Astrocyte of the spinal cord (primary cell): ENCODE data around the gene OSBPL10.
A peak's percentile ranks its signal among the peaks of the same experiment; 100 is the strongest.
"Not testable (repeated sequence)": the region's sequence is repeated elsewhere in the genome, so short reads cannot be mapped to it uniquely, and the experiment has no call there.

ENCODE experiments used
- DNase-seq: peaks from one replicate; pipeline ENCODE4 v3.0.0; 2011; ENCODE audit warnings: low read depth, low spot score
- H3K4me3 ChIP-seq: 2 replicates; pipeline ENCODE4 v1.5.1; 2011; ENCODE audit warnings: low read depth, mild to moderate bottlenecking, low read length, moderate library complexity
- CTCF ChIP-seq: IDR thresholded peaks from 2 replicates; pipeline ENCODE4 v1.5.1; 2012; ENCODE audit warnings: low read depth, mild to moderate bottlenecking, low read length, inconsistent platforms
- in situ Hi-C: cut with HindIII; loops from 2 replicates; pipeline ENCODE4 v1.10.0; 2017; ENCODE audit warnings: low sequenced_read_pairs

OSBPL10 gene

GRCh38 chr3:31695280-31696008 is 285.6 kb downstream of the OSBPL10 start:
- TF ChIP-seq CTCF = peak; percentile 25
- in situ Hi-C loops = no loop called here
- no peak overlapping the region for H3K4me3 ChIP-seq
- DNase-seq = no peak

- no peak overlapping the region for H3K4me3 ChIP-seq
- in situ Hi-C loops = no loop called here
- no peak for DNase-seq
- no peak for TF ChIP-seq CTCF
Observed at GRCh38 chr3:31693346-31693745, 287.7 kb downstream of the OSBPL10 start.

DNA sequence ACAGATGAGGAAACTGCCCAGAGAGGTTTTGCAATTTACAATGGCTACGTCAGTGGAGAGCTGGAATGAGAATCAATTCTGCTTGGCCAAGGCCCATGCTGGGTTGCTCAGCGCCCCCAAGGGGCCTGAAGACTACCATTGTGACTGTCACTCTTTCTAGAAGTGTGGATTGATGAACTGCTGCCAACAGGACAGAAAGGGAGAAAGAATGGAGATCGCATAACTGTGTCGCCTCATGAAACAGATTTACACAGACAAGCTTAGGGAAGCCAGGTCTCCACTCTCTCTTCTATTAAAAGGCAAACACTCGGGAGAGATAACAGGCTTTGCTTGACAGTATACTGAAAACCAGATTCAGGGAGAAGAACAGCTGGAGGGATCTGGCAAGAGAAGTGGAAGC is 288.3 kb downstream of the OSBPL10 start:
- no peak overlapping the region for H3K4me3 ChIP-seq
- TF ChIP-seq CTCF = no peak
- no peak for DNase-seq
- in situ Hi-C loops = no loop called here

DNA sequence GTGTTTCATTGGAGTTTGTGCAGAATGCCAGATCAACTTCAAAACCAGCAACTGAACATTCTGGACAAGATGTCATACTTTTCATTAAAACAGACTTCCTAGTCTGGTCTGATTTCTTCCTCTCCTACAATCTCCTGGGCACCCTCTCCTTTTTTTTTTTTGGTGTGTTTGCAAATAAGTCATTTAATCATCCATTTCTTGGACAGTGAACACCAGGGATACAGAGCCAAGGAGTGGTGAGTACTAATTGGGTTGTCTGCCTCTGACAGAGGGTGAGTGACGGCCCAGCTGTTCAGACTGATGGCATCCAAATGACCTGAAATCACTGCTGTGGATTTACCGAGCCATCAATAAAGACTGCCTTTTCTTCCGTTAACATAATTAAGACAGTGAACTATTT is 290.3 kb downstream of the OSBPL10 start:
- H3K4me3 ChIP-seq = no peak overlapping the region
- DNase-seq = no peak
- in situ Hi-C loops = no loop called here
- no peak for TF ChIP-seq CTCF

GRCh38 chr3:31689523-31689922 is 291.5 kb downstream of the OSBPL10 start:
- DNase-seq, H3K4me3 ChIP-seq, in situ Hi-C loops: not testable (repeated sequence)

DNA sequence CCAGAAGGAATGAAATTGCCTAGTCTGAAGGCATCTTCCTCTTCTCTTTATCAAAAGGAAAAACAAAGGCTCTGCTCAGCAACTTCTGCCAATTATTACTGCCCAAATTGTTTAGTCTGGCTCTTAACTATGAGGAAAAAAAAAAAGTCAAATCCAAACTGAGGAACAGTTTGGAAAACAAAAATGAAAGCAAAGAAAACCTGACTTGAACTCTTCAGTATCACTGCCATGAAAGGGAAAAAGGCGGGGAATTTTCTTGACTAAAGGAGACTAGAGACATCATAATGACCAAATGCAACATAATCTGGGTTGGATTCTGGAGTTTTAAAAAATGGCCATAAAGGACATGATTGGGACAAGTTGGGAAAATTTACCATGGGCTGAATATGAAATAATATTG is 292.1 kb downstream of the OSBPL10 start:
- DNase-seq = no peak
- in situ Hi-C loops = no loop called here
- TF ChIP-seq CTCF = no peak
- H3K4me3 ChIP-seq = no peak overlapping the region

GRCh38 chr3:31687020-31687802 is 293.9 kb downstream of the OSBPL10 start:
- DNase-seq = no peak
- no peak for TF ChIP-seq CTCF
- in situ Hi-C loops = no loop called here
- H3K4me3 ChIP-seq = no peak overlapping the region
